GM18507 (cell line): Measurements from ENCODE around the gene SNX9.
"Not testable (repeated sequence)": the region's sequence is repeated elsewhere in the genome, so short reads cannot be mapped to it uniquely, and the experiment has no call there.

ENCODE experiments used
- DNase-seq: peaks from one replicate; pipeline ENCODE4 v3.0.0; 2011; ENCODE audit warnings: low read depth; ENCODE audit not compliant: insufficient read length; ENCODE audit errors: extremely low spot score
- FAIRE-seq: peaks from 2 replicates; lab custom pipeline; 2011; peaks lifted over from hg19 to GRCh38; lab: Jason Lieb, UNC

SNX9 gene

DNA sequence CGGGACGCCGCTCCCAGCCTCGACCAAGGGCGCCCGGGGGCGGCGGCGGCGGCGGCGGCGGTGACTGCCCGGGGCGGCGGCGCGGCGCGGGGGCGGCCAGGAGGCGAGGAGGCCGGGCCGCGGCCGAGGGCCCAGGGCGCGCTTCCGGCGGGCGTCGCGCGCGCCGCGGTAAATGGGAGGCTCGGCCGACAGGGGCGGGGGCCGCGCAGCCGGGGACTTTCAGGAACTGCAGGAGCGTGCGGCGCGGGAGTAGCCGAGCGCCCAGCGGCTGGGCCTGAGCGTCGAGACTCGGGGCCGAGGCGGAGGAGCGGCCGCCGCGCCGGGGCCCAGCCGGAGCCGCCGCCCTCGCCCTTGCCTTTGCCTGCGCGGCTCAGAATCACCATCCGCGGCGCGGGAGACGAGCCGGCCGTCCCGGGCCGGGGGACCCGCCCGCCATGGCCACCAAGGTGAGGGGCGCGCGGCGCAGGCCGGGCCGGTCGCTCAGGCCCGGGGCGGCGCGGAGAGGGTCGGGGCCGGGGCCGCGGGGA, at the start of gene SNX9:
TSS of gene SNX9 (plus strand) at position 246 of the 527 bp plus-strand sequence. CDS start at position 435, 189 bp downstream.
- FAIRE-seq, result no peak
- no peak for DNase-seq

GRCh38 chr6:157773248-157773773, 49.7 kb upstream of the SNX9 start:
- DNase-seq (no peak), FAIRE-seq (no peak)

GRCh38 chr6:157774153-157775135, 48.6 kb upstream of the SNX9 start:
- no peak for DNase-seq

DNA sequence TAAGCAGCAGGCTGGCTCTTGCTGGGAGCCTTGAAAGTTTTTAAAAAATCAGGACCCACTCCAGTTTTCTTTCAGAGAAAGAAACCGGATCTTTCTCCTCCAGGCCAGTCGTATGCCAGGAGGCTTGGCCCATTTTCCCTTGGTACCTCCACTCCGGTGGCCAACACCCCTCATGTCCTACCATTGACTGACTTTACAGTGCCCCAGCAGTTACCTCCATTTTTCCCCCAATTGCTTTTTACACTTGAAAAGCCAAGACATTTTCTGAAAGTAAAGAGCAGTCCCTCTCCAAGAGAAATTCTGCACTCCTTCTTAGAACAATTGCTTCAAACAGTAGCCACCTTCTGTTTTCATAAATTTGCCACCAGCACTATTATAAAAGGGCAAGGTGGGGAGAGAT, 47.7 kb upstream of the SNX9 start:
- FAIRE-seq, result no peak
- DNase-seq, result no peak

More at GRCh38 chr6:157774153-157775135, 48.6 kb upstream of the SNX9 start:
- peak; percentile 31 for FAIRE-seq

- FAIRE-seq (no peak), DNase-seq (no peak)
Observed at GRCh38 chr6:157777344-157777743, 45.7 kb upstream of the SNX9 start.

DNA sequence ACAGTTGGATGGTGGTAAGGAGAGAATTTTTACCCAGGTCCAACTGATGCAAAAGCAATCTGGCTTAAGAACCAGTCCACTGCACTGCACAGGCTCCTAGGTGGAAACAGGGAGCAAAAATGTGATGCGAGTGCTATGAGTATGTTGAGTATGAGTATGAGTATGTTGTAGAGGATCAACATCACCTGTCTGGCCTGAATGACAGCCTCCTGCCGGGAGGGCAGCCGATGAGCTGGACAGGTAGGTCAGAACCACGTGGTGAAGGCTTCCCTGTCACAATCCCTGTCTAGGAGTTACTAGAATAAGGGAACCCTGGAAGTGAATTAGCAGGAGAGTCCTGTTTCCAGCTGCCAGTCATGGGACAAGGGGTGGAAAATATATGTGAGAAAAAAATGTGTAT, 44.3 kb upstream of the SNX9 start:
- DNase-seq (no peak), FAIRE-seq (no peak)

DNA sequence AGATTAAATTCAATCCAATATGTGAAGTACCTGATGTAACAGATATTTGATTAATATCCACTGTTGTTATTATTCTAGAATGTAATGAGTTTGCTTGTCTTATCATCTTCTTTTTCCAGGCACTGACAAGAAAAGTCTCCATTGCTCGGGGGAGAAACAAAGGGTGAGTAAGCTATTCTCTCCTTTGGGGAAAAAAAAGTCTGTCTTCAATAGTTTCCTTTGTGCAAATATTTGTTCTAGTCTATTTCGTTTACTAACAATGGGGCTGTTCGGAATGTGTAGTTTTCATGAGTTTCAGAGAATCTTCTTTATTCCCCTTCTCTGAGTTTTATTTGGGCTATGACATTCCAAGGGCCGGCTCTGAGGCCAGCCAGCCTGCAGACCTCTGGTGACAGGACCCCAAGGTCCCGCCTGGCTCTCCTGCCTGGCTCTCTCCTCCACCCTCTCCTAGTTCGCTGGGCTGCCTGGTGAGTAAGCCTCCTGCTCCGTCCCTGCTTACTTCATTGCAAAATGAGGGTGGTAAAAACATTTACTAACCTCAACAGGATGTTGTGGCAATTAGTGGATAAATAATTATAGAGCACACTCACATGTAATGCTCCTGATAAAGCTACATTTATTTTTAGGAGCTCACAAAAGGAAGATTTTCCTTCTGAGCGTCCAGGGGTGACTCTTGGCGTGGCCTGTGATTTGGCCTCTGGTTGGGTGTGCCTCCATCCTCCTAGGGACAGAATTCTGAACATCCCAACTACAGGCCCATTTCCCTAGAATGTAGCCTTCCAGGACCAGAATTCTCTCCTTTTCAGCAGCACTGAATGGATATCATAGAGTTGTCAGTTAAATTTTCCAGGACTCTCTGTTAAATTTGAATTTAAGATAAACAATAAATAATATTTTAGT, 43.1 kb upstream of the SNX9 start:
- FAIRE-seq (no peak), DNase-seq (no peak)

DNA sequence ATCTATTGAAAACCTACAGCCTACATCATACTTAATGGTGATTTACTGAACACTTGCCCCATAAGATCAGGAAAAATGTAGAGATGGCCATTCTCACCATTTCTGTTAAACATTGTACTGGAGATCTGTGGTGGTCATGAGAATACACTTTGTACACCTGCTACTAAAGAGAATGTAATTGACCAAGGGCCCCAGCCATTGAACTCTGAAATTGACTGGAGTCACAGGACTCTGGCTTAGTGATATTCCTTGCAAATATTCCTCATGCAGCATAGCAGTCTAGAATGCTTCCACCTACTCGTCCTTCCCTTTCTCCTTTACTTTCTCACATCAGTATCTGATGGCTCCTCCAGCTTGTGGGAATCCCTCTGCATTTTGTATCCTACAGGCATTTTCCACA, 37.4 kb upstream of the SNX9 start:
- FAIRE-seq, result no peak
- DNase-seq, result no peak

- no peak for FAIRE-seq
- no peak for DNase-seq
Observed at GRCh38 chr6:157786221-157786620, 36.8 kb upstream of the SNX9 start.

- FAIRE-seq, result no peak
Observed at GRCh38 chr6:157787080-157787479, 36.0 kb upstream of the SNX9 start.

DNA sequence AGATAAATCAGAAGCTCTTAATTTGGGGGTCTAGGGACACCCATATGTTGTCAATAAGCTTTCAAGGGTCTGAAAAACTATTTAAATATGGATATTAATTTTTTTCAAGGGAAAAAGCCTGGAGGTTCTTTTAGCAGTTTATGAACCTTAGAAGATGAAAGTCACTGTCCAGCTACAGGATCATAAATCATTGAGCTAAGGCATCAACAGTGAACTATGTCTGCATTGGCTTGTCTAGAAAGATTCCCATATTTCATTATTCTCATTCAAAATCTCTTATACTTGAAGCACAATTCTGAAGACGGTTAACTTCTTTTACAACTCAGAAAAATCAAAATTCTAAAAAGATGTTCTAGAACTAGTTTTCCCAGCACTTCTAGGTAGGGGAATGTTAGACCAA, 34.9 kb upstream of the SNX9 start:
- no peak for DNase-seq
- FAIRE-seq, result no peak

More at GRCh38 chr6:157787080-157787479, 36.0 kb upstream of the SNX9 start:
- DNase-seq, result no peak

- DNase-seq, result no peak
- FAIRE-seq, result no peak
Observed at GRCh38 chr6:157789297-157789696, 33.7 kb upstream of the SNX9 start.

DNA sequence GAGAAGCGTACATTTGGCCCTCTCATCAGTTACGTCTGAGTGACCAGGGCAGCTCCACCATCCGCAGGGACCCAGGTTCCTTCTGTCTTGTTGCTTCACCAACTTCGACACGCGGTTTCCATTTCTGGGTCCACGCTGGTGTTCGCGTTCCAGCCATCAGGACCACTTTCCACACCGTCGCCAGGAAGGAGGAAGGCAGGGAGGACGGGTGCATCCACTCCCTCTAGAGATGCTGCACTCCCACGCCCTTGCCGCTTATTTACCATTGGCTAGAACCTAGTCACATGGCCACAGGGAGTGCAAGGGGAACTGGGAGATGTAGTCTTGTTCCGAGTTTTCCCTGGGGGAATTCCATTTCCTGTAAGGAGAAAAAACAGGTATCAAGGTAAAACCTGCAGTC, 33.2 kb upstream of the SNX9 start:
- DNase-seq (no peak), FAIRE-seq (no peak)

GRCh38 chr6:157790548-157791160, 32.4 kb upstream of the SNX9 start:
- DNase-seq, result no peak
- no peak for FAIRE-seq

DNA sequence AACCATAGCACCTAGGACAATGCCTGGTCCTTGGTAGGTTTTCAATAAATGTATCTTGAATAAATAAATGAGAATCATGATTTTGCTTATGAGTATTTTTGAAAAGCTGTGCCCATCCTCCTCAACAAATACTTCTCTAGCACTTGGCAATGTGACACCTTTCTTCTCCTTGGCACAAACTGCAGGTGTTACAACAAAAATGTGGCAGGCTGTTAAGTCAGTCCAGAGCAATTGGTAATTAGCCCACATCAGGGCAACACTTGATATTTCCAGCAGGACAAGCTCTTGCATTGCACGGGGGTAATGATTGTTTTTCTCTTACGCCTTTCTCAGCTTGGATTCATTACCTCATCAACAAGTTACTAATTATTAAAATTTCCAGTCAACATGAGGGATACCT, 31.6 kb upstream of the SNX9 start:
- no peak for DNase-seq

DNA sequence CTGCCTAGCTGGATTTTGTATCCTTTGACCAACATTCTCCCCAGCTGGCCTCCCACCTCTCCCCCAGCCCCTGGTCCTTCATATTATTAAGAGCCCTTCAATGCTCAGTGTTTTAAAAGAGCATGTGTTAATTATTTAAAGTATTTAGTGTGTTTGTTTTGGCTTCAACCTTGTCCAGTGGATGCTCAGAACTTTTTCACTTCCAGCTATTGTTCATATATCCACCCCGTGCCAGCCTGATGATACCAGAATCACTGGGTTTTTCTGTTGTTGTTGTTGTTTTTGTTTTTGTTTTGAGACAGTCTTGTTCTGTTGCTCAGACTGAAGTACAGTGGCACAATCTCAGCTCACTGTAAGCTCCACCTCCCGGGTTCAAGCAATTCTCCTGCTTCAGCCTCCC, 30.4 kb upstream of the SNX9 start:
- FAIRE-seq, result no peak
- DNase-seq, result no peak

More for the DNA sequence above, 31.6 kb upstream of the SNX9 start:
- no peak for FAIRE-seq

DNA sequence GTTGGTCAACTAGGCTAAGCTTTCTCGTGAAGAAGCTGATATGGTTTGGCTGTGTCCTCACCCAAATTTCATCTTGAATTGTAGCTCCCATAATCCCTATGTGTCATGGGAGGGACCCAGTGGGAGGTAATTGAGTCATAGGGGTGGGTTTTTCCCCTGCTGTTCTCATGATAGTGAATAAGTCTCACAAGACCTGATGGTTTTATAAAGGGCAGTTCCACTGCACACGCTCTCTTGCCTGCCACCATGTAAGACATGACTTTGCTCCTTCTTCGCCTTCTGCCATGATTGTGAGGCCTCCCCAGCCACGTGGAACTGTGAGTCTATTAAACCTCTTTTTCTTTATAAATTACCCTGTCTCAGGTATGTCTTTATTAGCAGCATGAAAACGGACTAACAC, 29.0 kb upstream of the SNX9 start:
- not testable (repeated sequence) for DNase-seq, FAIRE-seq

- no peak for FAIRE-seq
- no peak for DNase-seq
Observed at GRCh38 chr6:157795841-157796240, 27.2 kb upstream of the SNX9 start.

- DNase-seq (no peak), FAIRE-seq (no peak)
Observed at GRCh38 chr6:157798851-157799250, 24.2 kb upstream of the SNX9 start.
